ENCODE data around the gene MAL.

Gene MAL

GRCh38 chr2:95047629-95048510 is 22.4 kb downstream of the MAL start:
- DNase-seq (ENCODE audit: low read depth in 1 of 2, low spot score in 1 of 2): no peak

- DNase-seq (ENCODE audit: low read depth in 1 of 2, low spot score in 1 of 2): no peak
These were observed 23.5 kb downstream of the MAL start for GRCh38 chr2:95048825-95049682.

- DNase-seq (ENCODE audit: low read depth in 1 of 2, low spot score in 1 of 2): no peak
These were observed 24.1 kb downstream of the MAL start for GRCh38 chr2:95049683-95049955.

- no peak for DNase-seq (ENCODE audit: low read depth in 1 of 2, low spot score in 1 of 2)
These were observed 24.5 kb downstream of the MAL start for GRCh38 chr2:95049961-95050360.

GRCh38 chr2:95050385-95051300 is 25.1 kb downstream of the MAL start:
- no peak for DNase-seq (ENCODE audit: low read depth in 1 of 2, low spot score in 1 of 2)

GRCh38 chr2:95051626-95052025 is 26.1 kb downstream of the MAL start:
- DNase-seq (ENCODE audit: low read depth in 1 of 2, low spot score in 1 of 2): no peak

GRCh38 chr2:95052307-95052706 is 26.8 kb downstream of the MAL start:
- no peak for DNase-seq (ENCODE audit: low read depth in 1 of 2, low spot score in 1 of 2)

GRCh38 chr2:95052804-95053479 is 27.4 kb downstream of the MAL start:
- no peak for DNase-seq (ENCODE audit: low read depth in 1 of 2, low spot score in 1 of 2)

GRCh38 chr2:95053543-95053942 is 28.0 kb downstream of the MAL start:
- DNase-seq (ENCODE audit: low read depth in 1 of 2, low spot score in 1 of 2): no peak

- no peak for DNase-seq (ENCODE audit: low read depth in 1 of 2, low spot score in 1 of 2)
These were observed 28.5 kb downstream of the MAL start for GRCh38 chr2:95054016-95054415.

GRCh38 chr2:95055262-95055661 is 29.8 kb downstream of the MAL start:
- DNase-seq (ENCODE audit: low read depth in 1 of 2, low spot score in 1 of 2): no peak

GRCh38 chr2:95056044-95056443 is 30.5 kb downstream of the MAL start:
- no peak for DNase-seq (ENCODE audit: low read depth in 1 of 2, low spot score in 1 of 2)

- DNase-seq (ENCODE audit: low read depth in 1 of 2, low spot score in 1 of 2): no peak
These were observed 31.3 kb downstream of the MAL start for GRCh38 chr2:95056461-95057459.

- DNase-seq (ENCODE audit: low read depth in 1 of 2, low spot score in 1 of 2): no peak
These were observed 32.2 kb downstream of the MAL start for GRCh38 chr2:95057535-95058370.

GRCh38 chr2:95058466-95058988 is 33.0 kb downstream of the MAL start:
- DNase-seq (ENCODE audit: low read depth in 1 of 2, low spot score in 1 of 2): no peak

GRCh38 chr2:95058989-95059641 is 33.6 kb downstream of the MAL start:
- no peak for DNase-seq (ENCODE audit: low read depth in 1 of 2, low spot score in 1 of 2)

- no peak for DNase-seq (ENCODE audit: low read depth in 1 of 2, low spot score in 1 of 2)
These were observed 34.3 kb downstream of the MAL start for GRCh38 chr2:95059656-95060370.
